Mammary epithelial cell (primary cell): ENCODE measurements around the gene ARHGAP26.

Experiments used
- CTCF ChIP-seq, 2 donors: IDR thresholded peaks in 1 of 2; conservative IDR thresholded peaks in 1 of 2; 2 replicates each; pipeline ENCODE4 v1.5.1; 2011 to 2012; ENCODE audit warnings: inconsistent platforms in 2 of 2, low read length in 2 of 2, mild to moderate bottlenecking in 2 of 2, control low read depth in 1 of 2, low read depth in 1 of 2; ENCODE audit not compliant: insufficient read depth in 1 of 2; ENCODE audit errors: extremely low read depth in 1 of 2
- EZH2 ChIP-seq: IDR thresholded peaks from 2 replicates; pipeline ENCODE4 v1.6.1; 2012; ENCODE audit warnings: low read length, inconsistent platforms, borderline replicate concordance

- TF ChIP-seq EZH2 (no peak), CTCF (conservative IDR thresholded peaks at IDR 0.05 in 1 of 2, IDR thresholded peaks at IDR 0.05 in 1 of 2; ENCODE audit: extremely low read depth in 1 of 2, insufficient read depth in 1 of 2, low read depth in 1 of 2, low read length in 2 of 2) (no peak)
Observed at GRCh38 chr5:143161885-143162540, 391.8 kb downstream of the ARHGAP26 start.
